Left lung (tissue), 10 donors: ENCODE measurements around the gene SNAPC2. TPM values are rescaled to one million over a fixed set of nuclear protein-coding genes. Genes with fewer than 3 reads are reported as not detected.

Experiments used
- ATAC-seq: fragments of 200-7000 bp; cut with Tn5 transposase; one replicate; pipeline ENCODE4 v1.9.1; 2020; ENCODE audit warnings: moderate library complexity
- DNase-seq, 4 donors: peaks; one replicate each; pipeline ENCODE4 v3.0.0-alpha.2; 2013 to 2020
- H3K27ac ChIP-seq, 2 donors: fragments of 200-600 bp; sonication (generic) in 1 of 2; one replicate each; pipeline versions ENCODE4 v1.5.0 to v1.8.0; 2020 to 2021
- H3K27me3 ChIP-seq, 2 donors: fragments of 200-600 bp; sonication (generic) in 1 of 2; one replicate each; pipeline versions ENCODE4 v1.5.0 to v1.8.0; 2020 to 2021
- H3K36me3 ChIP-seq, 2 donors: fragments of 200-600 bp; sonication (generic) in 1 of 2; one replicate each; pipeline versions ENCODE4 v1.5.0 to v1.8.0; 2020 to 2021
- H3K4me1 ChIP-seq, 2 donors: fragments of 200-600 bp; one replicate each; pipeline ENCODE4 v1.8.0; 2021
- H3K4me3 ChIP-seq, 2 donors: fragments of 200-600 bp; sonication (generic) in 1 of 2; one replicate each; pipeline versions ENCODE4 v1.5.0 to v1.8.0; 2020 to 2021; ENCODE audit warnings: mild to moderate bottlenecking in 1 of 2
- H3K9me3 ChIP-seq, 2 donors: fragments of 200-600 bp; sonication (generic) in 1 of 2; one replicate each; pipeline versions ENCODE4 v1.5.0 to v1.8.0; 2020 to 2021
- intact Hi-C, 2 donors: fragments of 100-400 bp; cut with DNase I; formaldehyde crosslinking; loops; one replicate each; pipeline versions ENCODE4 v1.11.2 to v1.14.2; 2022
- polyA plus RNA-seq, 6 donors: library from polyadenylated mRNA; unstranded; fragments of 120-200 nt; gene quantifications; one replicate each; pipeline ENCODE4 v1.2.1, GENCODE V29; 2013; ENCODE audit not compliant: insufficient read length in 6 of 6
- total RNA-seq, 2 donors: library from RNA; stranded (reverse); fragmentation: NEBNext Ultra II Directional; extraction: Animal tissue kit (Norgen Biotek cat#: 25700); gene quantifications; one replicate each; pipeline ENCODE4 v1.2.1, GENCODE V29; 2021
- TF ChIP-seq, protein P1 (sequence below), 2 donors: fragments of 200-600 bp; sonication (generic) in 1 of 2; IDR thresholded peaks; one replicate each; pipeline versions ENCODE4 v1.5.0 to v1.8.0; 2021; ENCODE audit warnings: antibody characterized with exemption in 2 of 2
- donor health status: DM: no; HTN: yes; CAD: no.
- donor health status: DM: no; HTN: no; CAD: no.

SNAPC2 gene
- total and polyA plus RNA-seq, 8 donors, result 11.1 to 20.5 (median 15.5) TPM

DNA sequence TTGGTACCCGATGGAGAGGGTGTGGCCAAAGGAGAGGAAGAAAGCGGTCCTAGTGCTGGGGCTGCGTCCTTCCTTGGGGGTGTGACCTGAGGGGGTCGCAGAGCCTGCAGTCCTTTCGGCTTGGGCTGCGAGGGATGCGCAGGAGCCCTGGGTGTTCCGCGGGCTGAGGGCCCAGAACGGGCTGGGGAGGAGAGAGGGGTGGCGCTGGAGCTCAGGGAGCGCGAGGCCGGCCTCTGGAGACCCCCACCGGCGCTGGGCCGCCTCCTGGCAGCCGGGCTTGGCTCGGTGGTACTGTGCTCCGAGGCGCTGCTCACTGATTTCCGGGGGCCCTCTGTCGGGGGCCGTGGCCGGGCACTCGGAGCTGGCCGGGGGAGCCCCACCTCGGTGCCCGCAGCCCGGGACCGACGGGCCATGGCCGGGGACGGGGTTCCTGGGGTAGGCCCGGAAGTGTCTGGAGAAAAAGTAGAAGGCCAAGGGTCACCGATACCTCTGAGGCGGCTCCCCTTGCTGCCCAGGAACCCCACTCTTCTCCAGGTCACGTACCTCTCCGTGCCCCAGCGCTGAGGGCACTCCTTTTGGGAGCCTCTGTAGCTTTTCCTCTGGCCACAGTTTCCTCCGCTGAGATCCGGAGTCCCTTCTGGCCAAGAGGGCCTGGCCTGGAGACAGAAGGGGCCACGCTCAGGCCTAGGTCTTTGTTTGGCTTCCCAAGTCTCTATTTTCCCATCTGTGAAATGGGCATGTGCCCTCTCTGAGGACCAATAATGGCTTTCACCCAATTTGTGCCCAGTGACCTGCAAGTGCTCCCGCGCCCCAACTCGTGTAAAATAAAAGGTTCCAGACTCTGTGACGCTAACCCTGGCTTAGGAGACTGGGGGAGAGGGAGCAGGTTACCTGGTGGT lies 47.6 kb upstream of the SNAPC2 start:
- H3K27ac ChIP-seq, result no peak overlapping the region
- no peak overlapping the region for H3K4me3 ChIP-seq
- no peaks in the 10 kb centered on the region for H3K36me3 ChIP-seq
- H3K9me3 ChIP-seq, result no peaks in the 10 kb centered on the region
- TF ChIP-seq, protein P1, sequence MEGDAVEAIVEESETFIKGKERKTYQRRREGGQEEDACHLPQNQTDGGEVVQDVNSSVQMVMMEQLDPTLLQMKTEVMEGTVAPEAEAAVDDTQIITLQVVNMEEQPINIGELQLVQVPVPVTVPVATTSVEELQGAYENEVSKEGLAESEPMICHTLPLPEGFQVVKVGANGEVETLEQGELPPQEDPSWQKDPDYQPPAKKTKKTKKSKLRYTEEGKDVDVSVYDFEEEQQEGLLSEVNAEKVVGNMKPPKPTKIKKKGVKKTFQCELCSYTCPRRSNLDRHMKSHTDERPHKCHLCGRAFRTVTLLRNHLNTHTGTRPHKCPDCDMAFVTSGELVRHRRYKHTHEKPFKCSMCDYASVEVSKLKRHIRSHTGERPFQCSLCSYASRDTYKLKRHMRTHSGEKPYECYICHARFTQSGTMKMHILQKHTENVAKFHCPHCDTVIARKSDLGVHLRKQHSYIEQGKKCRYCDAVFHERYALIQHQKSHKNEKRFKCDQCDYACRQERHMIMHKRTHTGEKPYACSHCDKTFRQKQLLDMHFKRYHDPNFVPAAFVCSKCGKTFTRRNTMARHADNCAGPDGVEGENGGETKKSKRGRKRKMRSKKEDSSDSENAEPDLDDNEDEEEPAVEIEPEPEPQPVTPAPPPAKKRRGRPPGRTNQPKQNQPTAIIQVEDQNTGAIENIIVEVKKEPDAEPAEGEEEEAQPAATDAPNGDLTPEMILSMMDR (IDR thresholded peaks at IDR 0.05), result no peak
- intact Hi-C loops, result no loop called here
- peaks cover 10 to 50% of the 10 kb centered on the region in 2 donors for H3K4me1 ChIP-seq
- ATAC-seq (no peak), DNase-seq (peak in 1 of 4 donors; percentile 77)
- H3K27me3 ChIP-seq, result peaks cover 27 to 74% of the 10 kb centered on the region in 2 donors

DNA sequence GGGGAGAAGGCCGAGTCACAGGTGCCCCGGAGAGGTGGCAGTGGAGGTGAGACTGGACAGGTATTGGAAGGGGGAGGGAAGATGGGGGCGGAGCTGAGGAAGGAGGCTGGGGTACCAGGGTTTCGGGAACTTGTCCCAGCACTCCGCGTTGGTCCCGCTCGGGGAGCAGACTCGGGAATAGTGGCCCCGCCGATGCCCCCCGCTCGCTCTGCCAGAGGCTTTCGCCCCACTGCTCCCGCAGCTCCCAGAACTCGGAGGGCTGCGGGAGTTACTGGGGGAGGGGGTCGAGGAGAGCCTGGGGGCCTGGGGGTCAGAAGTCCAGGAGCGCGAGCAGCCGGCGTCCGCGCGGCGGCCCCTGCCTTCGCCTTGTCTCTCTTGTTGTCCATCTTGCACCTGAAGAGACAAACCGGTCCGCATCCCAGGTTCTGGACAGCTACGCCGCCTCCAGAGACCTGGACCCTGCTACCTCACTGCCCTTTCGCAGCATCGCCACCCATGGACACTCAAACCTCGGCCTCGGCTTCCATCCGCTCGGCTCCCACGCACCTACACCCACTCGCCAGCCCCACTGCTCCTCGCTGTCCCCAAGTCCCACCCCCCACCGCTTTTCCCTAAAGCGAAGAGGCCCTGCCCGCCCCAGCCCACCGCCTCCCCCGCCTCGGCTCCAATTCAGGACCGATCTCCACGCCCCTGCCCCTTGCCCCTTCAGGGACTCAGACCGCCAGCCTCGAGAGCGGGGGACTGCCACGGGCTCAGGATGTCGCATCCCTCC lies 46.6 kb upstream of the SNAPC2 start:
- TF ChIP-seq, protein P1 (IDR thresholded peaks at IDR 0.05), result no peak
- H3K36me3 ChIP-seq, result no peaks in the 10 kb centered on the region
- ATAC-seq (no peak), DNase-seq (no peak)
- H3K27me3 ChIP-seq, result peaks cover 27 to 64% of the 10 kb centered on the region in 2 donors
- peaks cover 9 to 47% of the 10 kb centered on the region in 2 donors for H3K4me1 ChIP-seq
- peak overlapping the region; percentile 7 to 35 for H3K4me3 ChIP-seq
- H3K27ac ChIP-seq, result no peak overlapping the region
- intact Hi-C loops, result no loop called here
- no peaks in the 10 kb centered on the region for H3K9me3 ChIP-seq

DNA sequence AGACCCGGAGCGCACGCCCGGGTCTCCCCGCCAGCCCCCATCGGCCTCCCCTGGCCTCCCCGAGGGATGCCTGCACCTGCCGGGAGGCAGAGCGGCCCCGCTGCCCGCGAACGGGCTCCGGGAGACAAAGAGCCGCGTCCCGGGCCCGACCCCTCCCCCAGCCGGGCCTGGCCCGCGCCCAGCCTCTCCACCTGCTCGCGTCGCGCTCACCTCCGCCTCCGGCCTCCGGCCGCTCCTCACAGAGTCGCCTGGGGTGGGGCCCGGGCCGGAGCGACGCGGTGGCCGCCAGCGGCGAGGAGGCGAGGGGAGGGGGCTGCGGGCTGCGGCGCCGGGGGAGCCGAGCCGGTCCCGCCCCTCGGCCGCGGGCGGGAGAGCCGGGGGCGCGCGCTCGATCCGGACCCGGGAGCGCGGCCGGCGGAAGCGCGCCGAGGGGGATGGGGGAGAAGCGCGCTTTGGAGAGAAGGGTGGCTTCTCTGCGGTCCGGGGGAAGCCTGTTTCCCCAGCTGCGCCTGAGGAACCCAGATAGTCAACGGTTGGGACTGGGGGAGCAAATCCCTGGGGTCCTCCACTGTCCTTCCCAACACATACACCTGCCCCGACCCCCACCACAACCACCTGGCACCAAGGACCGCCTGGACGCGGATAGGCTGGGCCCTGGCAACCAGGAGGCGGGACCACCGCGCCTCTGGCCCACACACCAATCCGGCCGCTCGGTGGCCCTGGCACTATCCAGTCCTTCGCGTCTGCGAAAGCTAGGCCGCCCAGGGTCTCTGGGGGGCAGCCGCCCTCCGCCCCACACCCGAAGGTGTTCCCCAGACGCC lies 45.9 kb upstream of the SNAPC2 start, which contains the start of gene PRR36:
Gene PRR36 (minus strand): TSS at position 315 of the 821 bp plus-strand sequence. CDS start 701 bp downstream, outside the sequence.
- ATAC-seq (peak; percentile 53), DNase-seq (peak in 1 of 4 donors; percentile 82)
- peak within 1 kb of the TSS; percentile 7 to 35 for H3K4me3 ChIP-seq
- no peaks in the 10 kb centered on the region for H3K9me3 ChIP-seq
- H3K27me3 ChIP-seq, result peaks cover 27 to 56% of the 10 kb centered on the region in 2 donors
- H3K27ac ChIP-seq, result no peak within 1 kb of the TSS
- H3K36me3 ChIP-seq, result no peaks in the 10 kb centered on the region
- intact Hi-C loops, result no loop called here
- H3K4me1 ChIP-seq, result peaks cover 3 to 39% of the 10 kb centered on the region in 2 donors
- TF ChIP-seq, protein P1 (IDR thresholded peaks at IDR 0.05), result no peak

DNA sequence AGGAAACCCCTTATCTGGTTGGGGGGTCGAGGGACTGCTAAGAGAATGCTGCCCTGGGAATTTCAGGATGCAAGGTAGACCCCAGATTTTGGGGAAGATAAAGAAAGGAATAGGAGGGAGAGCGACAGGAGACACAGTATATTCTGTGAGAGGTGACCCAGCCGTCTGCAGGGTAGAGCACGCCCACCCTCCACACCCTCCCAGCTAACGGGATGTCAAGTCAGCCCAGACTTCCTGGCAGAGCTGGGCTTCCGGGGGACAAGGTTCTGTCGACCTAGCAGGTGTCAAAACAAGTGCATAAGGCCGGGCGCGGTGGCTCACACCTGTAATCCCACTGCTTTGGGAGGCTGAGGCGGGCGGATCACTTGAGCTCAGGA lies 45.3 kb upstream of the SNAPC2 start:
- Histone ChIP-seq H3K27ac (no peak overlapping the region), H3K4me3 (peak overlapping the region in 1 of 2 donors; percentile 35), H3K36me3 (no peaks in the 10 kb centered on the region), H3K27me3 (peaks cover 27 to 53% of the 10 kb centered on the region in 2 donors), H3K9me3 (no peaks in the 10 kb centered on the region), H3K4me1 (peaks cover 3 to 33% of the 10 kb centered on the region in 2 donors)
- TF ChIP-seq, protein P1 (IDR thresholded peaks at IDR 0.05), result no peak
- DNase-seq, result no peak
- no peak for ATAC-seq
- intact Hi-C loops, result no loop called here
